Kidney epithelial cell (primary cell): ENCODE results near the gene KIRREL2. TPM values are rescaled to one million over a fixed set of nuclear protein-coding genes. Genes with fewer than 3 reads are reported as not detected.

ENCODE experiments used
- DNase-seq: peaks from one replicate; pipeline ENCODE4 v3.0.0-alpha.2; 2010; ENCODE audit warnings: low read depth
- H3K27me3 ChIP-seq: 2 replicates; pipeline ENCODE4 v1.6.0; 2011; ENCODE audit warnings: low read length; ENCODE audit not compliant: control insufficient read depth, insufficient read depth
- H3K36me3 ChIP-seq: 2 replicates; pipeline ENCODE4 v1.5.1; 2011; ENCODE audit warnings: low read length; ENCODE audit not compliant: control insufficient read depth, insufficient read depth
- H3K4me3 ChIP-seq: 2 replicates; pipeline ENCODE4 v1.5.1; 2011; ENCODE audit warnings: low read depth, mild to moderate bottlenecking, control low read depth, low read length
- total RNA-seq: library from RNA; depleted of rRNA; stranded (reverse); fragments of >200 nt; gene quantifications from 2 replicates; pipeline ENCODE4 v1.2.3, GENCODE V29; 2015
- TF ChIP-seq, protein P1 (sequence below): IDR thresholded peaks from 2 replicates; pipeline ENCODE4 v1.5.1; 2011; ENCODE audit warnings: mild to moderate bottlenecking, moderate library complexity, low read length, control low read depth, inconsistent platforms; ENCODE audit not compliant: insufficient read depth, poor library complexity, severe bottlenecking

KIRREL2 gene
- total RNA-seq, 1 donor from 2014 or later: 0.50 TPM

DNA sequence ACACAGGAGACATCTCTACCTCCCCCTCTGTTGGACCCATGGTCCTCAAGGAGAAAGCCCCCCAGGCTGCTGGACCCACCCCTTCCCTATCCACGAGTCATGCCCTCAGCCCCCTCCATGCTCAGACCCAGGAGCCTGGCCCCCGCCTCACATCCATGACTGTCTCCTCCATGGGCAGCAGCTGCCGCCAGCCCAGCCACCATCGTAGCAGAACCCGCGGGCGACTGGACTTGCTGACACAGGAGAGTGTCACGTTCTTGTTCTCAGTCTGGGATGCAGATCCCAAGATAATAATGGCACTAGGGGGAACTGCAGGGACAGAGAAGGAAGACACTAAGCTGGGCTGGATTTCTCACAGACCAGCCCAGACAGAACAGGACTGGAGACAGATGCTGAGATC is 8.2 kb upstream of the KIRREL2 start:
- no peak for DNase-seq
- Histone ChIP-seq H3K27me3 (peaks cover 60% of the 10 kb centered on the region), H3K36me3 (no peaks in the 10 kb centered on the region), H3K4me3 (no peak overlapping the region)
- TF ChIP-seq, protein P1, sequence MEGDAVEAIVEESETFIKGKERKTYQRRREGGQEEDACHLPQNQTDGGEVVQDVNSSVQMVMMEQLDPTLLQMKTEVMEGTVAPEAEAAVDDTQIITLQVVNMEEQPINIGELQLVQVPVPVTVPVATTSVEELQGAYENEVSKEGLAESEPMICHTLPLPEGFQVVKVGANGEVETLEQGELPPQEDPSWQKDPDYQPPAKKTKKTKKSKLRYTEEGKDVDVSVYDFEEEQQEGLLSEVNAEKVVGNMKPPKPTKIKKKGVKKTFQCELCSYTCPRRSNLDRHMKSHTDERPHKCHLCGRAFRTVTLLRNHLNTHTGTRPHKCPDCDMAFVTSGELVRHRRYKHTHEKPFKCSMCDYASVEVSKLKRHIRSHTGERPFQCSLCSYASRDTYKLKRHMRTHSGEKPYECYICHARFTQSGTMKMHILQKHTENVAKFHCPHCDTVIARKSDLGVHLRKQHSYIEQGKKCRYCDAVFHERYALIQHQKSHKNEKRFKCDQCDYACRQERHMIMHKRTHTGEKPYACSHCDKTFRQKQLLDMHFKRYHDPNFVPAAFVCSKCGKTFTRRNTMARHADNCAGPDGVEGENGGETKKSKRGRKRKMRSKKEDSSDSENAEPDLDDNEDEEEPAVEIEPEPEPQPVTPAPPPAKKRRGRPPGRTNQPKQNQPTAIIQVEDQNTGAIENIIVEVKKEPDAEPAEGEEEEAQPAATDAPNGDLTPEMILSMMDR: no peak

DNA sequence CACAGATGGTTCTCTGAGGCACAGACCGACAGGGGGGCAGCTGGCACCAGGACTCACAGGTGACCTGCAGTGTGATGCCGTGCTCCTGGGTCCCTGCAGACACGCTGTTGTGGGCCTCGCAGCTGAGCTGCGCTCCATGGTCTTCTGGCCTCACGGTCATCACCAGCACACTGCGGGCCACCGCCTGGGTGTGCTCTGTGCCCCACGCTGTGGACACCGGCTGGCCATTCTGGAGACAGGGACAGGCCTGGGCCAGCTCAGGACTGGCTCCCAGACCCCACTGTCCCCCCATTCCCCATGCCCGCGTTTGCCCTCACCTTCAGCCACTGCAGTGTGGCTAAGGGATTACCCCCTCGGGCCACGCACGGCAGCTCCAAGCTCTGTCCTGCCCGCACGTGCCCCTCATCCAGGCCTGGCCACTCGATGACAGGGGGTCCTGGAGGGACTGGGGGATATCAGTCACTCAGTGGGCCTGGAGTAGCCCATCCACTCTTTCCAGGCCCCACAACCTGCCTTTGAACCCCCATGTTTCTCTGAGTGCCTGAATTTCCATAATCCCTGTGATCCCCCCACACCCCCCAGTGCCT is 7.7 kb upstream of the KIRREL2 start:
- Histone ChIP-seq H3K27me3 (peaks cover 54% of the 10 kb centered on the region), H3K36me3 (no peaks in the 10 kb centered on the region), H3K4me3 (no peak overlapping the region)
- DNase-seq: no peak
- TF ChIP-seq, protein P1: no peak

DNA sequence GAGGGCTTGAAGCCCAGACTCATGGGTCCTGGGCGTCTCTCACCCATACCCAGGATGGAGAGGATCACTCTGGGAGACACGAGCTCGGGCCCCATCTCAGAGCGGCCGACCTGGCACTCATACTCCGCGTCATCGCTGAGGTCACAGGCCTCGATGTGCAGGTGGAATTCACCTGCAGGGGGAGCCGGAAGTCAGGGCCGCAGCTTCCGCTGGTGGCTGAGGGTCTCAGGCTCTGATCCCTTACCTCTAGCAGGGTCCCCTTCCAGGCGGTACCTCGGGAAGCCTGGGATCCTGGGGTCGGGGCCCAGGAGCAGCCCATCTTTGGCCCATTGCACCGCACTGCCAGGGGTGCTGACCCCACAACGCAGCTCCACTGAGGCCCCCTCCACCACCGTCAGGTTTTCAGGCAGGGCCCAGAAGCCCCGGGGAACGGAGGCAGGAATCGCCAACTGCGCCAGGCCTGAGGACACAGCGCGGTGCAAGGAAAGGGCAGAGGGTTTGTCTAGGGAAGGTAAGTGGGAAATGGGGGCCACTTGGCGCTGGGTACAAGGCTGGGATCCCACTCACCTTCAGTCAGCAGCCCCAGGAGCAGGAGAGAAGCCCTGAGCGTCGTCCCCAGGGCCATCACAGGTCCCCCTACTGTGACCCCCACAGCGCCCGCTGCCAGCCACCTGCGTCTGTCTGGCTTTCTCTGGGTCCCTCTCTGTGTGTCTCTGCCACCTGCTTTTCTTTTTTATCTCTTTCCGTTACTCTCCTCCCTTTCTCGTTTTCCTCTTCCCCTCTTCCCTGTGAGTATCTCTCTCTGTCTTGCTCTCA is 5.3 kb upstream of the KIRREL2 start:
- H3K27me3 ChIP-seq: peaks cover 49% of the 10 kb centered on the region
- TF ChIP-seq, protein P1: peak; percentile 16
- H3K4me3 ChIP-seq: no peak overlapping the region
- no peaks in the 10 kb centered on the region for H3K36me3 ChIP-seq
- no peak for DNase-seq

DNA sequence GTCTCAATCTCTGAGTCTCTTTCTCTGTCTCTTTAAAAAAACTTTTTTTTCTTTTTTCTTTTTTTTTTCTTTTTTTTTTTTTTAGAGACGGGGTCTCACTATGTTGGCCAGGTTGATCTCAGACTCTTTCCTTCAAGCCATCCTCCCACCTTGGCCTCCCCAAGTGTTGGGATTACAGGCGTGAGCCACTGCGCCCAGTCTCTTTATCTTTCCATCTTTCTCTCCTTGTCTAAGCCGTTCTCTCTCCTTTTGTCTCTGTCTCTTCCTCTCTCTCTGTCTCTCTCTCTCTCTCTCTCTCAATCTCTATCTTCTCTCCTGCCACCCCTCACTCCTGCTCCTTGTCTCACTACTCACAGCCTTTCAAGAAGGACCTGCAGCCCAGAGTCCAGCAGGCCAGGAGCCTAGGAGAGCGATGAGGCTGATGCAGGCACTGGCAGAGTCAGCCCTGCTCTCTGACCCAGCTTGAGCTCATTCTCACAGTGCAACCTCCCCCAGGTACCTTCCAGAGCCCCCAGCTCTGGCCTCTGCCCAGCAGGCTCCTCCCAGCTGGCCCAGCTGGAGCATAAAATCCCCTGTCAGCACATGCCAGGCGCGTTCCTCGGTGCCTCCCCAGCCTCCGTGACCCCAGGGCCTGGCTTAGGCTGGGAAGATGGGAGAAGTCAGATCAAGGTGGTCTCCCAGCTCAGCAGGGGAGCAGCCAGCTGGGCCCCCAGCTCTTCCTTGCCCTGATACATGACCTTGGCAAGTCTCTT is 4.5 kb upstream of the KIRREL2 start, which contains the start of gene NPHS1:
Gene NPHS1 (minus strand): TSS at position 476 of the 752 bp plus-strand sequence. CDS start 667 bp downstream, outside the sequence.
- Histone ChIP-seq H3K4me3 (no peak within 1 kb of the TSS), H3K36me3 (no peaks in the 10 kb centered on the region), H3K27me3 (peaks cover 57% of the 10 kb centered on the region)
- TF ChIP-seq, protein P1: no peak
- no peak for DNase-seq

DNA sequence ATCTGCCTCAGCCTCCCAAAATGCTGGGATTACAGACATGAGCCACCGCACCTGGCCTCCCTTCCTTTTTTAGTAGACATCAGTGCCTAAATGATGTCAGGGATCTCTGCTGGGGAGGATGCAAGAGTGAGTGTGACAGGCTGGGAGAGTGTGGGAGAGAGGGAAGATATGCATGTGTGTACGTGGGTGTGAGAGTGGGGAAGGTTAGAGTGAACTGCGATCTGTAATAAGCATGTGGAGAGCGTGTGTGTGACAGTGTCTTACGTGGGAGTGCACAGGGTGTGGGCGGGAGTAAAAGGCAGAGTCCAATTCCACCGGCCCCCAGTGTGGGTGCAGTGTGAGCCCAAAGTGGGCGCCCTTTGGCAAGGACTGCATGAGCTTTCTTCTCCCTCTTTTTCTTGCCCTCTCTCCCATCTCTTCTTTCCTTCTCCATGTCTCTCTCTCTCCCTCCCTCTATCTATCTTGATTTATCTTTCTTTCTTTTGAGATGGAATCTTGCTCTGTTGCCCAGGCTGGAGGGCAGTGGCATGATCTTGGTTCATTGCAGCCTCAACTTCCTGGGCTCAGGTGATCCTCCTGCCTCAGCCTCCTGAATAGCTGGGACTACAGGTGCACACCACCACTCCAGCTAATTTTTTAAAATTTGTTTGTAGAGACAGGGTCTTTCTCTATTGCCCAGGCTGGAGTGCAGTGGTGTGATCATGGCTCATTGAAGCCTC is 3.5 kb upstream of the KIRREL2 start:
- peaks cover 62% of the 10 kb centered on the region for H3K27me3 ChIP-seq
- no peak overlapping the region for H3K4me3 ChIP-seq
- H3K36me3 ChIP-seq: no peaks in the 10 kb centered on the region
- DNase-seq: no peak
- TF ChIP-seq, protein P1: no peak
